HG03280 (cell line): ENCODE results near the gene ANGPTL8.

Source experiments
- ATAC-seq: cut with Tn5 transposase; IDR thresholded peaks from one replicate; pipeline ENCODE4 v1.9.1; 2021; ENCODE audit warnings: mild to moderate bottlenecking, moderate library complexity; ENCODE audit not compliant: unreplicated experiment

Gene ANGPTL8

DNA sequence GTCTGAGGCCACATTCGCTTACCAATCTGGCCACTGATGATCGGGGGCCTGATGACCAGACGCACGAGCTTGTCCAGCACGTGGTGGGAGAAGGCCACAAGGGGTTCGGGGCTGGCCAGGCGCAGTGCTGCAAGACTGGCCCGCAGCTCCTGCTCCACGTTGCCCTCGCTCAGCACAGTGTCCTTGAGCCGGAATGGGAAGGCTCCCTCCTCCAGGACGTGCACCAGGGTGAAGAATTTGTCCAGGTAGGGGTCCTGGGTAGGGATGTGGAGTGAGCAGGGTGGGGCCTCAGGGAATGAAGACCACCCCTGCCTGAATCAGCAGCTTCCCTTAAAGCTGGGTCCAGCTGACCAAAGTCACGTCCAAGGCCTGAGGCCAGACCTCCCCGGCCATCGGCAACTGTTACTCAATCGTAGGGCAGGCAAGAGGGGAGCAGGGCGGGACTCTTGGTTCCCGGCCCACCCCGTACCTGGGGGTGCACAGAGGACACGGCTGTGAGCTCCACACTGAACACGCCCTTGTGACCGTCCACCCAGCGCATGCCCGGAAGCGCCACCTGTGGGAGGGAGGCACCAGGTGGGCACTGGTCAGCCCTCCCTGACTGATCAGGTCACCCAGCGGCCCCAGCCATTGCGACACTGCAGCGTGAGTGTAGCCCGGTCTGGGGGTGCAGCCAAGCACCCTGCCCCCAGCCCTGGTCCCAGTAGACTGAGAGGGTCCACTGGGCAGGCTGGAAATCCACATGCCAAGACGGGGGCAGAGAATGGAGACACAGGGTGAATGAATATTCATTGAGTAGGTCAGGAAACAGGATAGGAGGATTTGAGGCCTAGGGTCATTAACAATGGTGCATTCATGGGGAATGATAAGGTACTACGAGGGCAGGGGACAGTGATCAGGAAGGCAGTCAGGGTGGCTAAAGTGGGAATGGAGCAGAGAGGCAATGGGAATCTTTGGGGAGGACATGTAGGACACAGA lies 2.8 kb upstream of the ANGPTL8 start:
- ATAC-seq, result no peak

- no peak for ATAC-seq
Observed at GRCh38 chr19:11237321-11237720, 2.1 kb upstream of the ANGPTL8 start.

DNA sequence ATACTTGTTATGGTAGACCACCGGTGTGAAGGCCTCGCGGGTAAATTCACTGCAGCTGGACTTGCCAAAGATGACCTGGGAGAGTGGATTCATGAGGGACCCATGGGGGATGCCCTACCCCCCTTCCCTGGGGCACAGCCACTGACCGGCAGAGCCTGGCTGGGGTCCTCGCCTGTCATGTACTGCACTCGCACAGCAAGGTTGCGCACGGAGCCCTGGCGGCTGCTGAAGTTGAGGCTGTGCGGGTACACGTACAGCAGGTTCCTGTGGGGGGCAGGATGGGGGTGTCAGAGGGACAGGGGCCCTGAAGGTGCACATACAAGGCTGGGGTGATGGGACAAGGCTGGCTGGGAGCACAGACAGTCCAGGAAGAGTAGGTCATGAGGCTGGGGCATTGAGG lies 1.4 kb upstream of the ANGPTL8 start:
- ATAC-seq, result no peak

DNA sequence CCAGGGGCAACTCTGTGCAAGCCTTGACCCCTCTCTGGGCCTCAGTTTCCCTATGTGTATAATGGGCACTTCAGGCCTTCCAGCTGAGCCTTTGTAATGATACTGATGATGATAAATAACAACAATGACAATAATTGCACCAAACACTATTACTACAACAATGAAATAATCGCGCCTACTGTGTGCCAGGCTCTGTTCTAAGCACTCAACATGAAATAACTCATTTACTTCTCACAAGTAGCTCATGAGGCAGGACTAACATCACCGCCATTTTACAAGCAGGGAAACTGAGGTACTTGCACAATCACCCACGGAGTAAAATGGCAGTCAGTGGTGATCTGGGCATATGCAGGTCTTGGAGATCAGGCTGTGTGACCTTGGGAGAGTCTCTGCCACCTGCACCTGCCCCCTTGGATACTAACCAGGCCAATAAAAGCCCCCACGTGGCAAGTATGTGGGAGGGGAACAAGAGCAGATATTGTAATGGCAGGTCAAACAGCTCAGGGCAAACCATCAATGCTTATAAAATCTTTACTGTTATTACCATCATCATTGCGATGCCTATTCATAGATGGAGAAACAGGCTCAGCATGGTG lies 540 bp upstream of the ANGPTL8 start:
- no peak for ATAC-seq

GRCh38 chr19:11240008-11240444 lies 607 bp downstream of the ANGPTL8 start:
- no peak for ATAC-seq

- no peak for ATAC-seq
Observed at GRCh38 chr19:11242025-11242424, 2.6 kb downstream of the ANGPTL8 start.

DNA sequence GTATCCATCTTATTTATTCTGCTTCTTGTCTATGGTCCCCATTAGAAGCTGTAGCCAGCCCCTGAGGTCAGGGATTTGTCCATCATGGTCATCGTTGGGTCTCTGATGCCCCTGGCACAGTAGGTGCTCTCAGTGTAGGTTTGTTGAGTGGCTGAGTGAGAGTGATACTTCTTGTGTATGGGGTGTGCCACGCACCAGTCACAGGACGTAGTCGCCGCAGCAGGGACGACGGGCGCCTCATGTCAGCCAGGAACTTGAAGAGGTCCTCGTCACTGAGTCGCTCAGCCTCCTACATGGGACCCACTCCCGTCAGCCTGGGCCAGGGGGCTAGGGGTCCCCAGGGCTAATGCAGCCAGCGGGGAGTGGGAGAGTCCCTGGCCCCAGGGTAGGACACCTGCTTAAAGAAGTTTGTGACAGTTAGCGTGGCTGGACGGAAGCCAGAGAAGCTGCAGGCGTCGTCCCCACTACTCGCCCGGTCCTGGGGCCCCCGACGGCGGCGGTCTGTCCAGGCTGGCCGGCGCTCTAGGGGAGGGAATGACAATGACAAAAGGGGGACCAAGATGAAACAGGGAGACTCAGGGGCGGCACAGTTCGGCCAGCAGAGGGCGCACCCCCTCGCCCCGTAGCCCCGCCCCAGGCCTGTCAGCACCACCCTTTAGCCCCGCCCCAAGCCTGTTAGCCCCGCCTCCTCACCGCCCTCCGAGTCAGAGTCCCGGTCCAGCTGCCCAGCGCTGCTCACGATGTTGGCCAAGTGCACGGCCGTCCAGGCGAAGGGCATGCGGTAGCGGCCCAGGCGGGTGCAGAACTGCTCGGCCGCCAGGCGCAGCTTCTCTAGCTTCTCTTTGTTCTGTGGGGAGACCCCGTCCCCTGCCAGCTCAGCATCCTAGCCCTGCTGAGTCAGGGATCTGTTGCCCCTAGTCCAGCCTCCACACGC lies 3.7 kb downstream of the ANGPTL8 start:
- ATAC-seq, result peak; percentile 47

- ATAC-seq, result no peak
Observed at GRCh38 chr19:11243798-11244169, 4.4 kb downstream of the ANGPTL8 start.

DNA sequence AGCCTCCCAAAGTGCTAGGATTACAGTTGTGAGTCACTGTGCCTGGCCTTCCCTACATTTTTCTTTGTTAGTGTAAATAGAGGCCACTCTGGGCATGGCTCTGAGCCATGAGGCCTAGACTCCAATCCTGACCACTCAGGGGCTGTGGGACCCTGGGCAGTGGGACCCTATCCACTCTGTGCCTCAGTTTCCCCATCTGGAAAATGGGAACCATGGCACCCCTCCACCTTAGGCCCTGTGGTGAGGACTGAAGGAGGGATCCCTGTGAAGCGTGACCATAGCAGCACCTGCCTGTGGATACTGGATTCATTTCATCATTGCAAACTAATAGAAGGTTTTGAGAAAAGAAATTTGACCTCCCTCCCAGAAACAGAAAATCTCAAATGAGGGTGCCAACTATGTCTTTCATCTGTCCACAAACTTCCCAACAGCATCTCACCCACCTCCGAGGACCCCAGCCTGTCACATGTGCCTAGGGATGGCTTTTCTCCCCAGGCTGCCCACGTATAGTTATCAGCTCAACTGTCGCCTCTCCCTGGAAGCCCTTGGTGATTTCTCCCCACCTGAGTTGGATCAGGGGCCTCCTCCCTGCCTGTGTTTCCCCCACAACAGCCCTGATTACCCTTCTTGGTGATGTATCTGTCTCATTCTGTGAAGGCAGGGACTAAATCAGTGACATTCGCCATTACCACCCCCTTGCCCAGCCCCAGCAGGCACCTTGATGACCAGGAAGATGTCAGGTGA lies 5.6 kb downstream of the ANGPTL8 start:
- no peak for ATAC-seq

- ATAC-seq, result no peak
Observed at GRCh38 chr19:11246941-11247340, 7.5 kb downstream of the ANGPTL8 start.

DNA sequence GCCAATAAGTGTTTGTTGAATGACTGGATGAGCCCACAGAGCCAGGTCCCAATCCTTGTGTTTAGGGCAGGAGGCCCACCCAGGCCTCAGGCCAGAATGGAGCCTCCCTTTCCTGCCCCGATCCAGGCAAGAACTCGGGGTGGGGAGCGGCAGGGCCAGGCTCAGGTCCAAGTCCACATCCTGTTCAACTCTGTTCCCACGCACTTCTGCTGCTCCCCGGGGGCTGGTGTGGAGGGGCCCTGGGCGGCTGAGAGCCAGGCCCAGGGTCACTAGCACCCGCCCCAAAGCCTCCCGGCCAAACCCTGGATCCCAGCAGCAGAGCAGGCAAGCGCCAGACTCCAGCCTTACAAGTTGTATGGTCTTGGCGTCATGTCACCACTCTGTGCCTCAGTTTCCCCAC lies 8.0 kb downstream of the ANGPTL8 start:
- ATAC-seq, result no peak

DNA sequence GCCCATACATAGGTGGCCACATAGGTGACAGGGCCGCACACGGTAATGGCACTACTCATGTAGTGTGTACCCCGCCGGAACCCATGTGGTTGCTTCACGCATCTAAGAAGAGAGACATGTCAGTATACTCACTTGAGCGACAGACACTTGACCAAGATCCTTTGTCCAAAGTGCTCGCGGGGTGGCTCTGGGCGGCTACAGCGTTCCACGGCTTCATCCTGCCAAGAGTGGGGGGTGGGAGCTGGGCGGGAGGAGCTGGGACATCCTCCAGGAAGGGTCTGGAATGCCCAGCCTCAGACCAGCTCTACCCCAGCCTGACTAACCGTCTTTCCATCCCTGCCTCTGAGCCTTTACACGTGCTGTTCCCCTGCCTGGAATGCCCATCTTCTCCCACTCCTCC lies 8.5 kb downstream of the ANGPTL8 start:
- ATAC-seq, result no peak

DNA sequence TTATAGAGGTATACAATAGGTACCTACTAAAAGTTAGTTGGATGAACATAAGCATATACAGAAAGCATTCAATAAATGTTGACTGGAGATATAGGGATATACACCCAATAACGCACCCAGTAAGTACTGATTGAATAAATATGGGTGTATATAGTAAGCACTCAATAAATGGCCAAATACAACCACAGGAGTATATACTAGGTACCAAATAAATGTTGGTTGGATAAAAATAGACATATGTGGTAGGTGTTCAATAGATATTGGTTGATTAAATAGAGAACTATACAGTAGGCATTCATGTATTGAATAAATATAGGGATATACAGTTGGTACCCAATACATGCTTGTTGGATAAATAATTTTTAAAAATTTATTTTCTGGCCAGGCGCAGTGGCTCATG lies 9.4 kb downstream of the ANGPTL8 start:
- ATAC-seq, result no peak

GRCh38 chr19:11251217-11251616 lies 11.8 kb downstream of the ANGPTL8 start:
- no peak for ATAC-seq

GRCh38 chr19:11251650-11252314 lies 12.4 kb downstream of the ANGPTL8 start:
- no peak for ATAC-seq

- ATAC-seq, result no peak
Observed at GRCh38 chr19:11252665-11253355, 13.4 kb downstream of the ANGPTL8 start.

GRCh38 chr19:11254666-11255065 lies 15.2 kb downstream of the ANGPTL8 start:
- ATAC-seq, result no peak

- ATAC-seq, result no peak
Observed at GRCh38 chr19:11256189-11256588, 16.8 kb downstream of the ANGPTL8 start.

- no peak for ATAC-seq
Observed at GRCh38 chr19:11257846-11258380, 18.5 kb downstream of the ANGPTL8 start.
